Mucosa of descending colon (tissue), 3 donors: ENCODE results near the gene POU4F2. TPM values are rescaled to one million over a fixed set of nuclear protein-coding genes. Genes with fewer than 3 reads are reported as not detected.
"Not testable (repeated sequence)": the region's sequence is repeated elsewhere in the genome, so short reads cannot be mapped to it uniquely, and the experiment has no call there.

Experiments used
- ATAC-seq: fragments of 200-7000 bp; cut with Tn5 transposase; one replicate; pipeline ENCODE4 v1.9.1; 2020; ENCODE audit warnings: mild to moderate bottlenecking, moderate library complexity
- DNase-seq, 3 donors: peaks; one replicate each; pipeline ENCODE4 v3.0.0-alpha.2; 2020
- H3K36me3 ChIP-seq: fragments of 200-600 bp; one replicate; pipeline ENCODE4 v1.8.0; 2021; ENCODE audit warnings: low read depth, mild to moderate bottlenecking
- H3K4me1 ChIP-seq: fragments of 200-600 bp; one replicate; pipeline ENCODE4 v1.8.0; 2021; ENCODE audit warnings: low read depth, mild to moderate bottlenecking
- H3K4me3 ChIP-seq: fragments of 200-600 bp; one replicate; pipeline ENCODE4 v1.8.0; 2021; ENCODE audit warnings: mild to moderate bottlenecking
- H3K9me3 ChIP-seq: fragments of 200-600 bp; one replicate; pipeline ENCODE4 v1.8.0; 2021; ENCODE audit warnings: mild to moderate bottlenecking
- CTCF ChIP-seq: fragments of 200-600 bp; IDR thresholded peaks from one replicate; pipeline ENCODE4 v1.8.0; 2022; ENCODE audit warnings: antibody characterized with exemption, mild to moderate bottlenecking
- intact Hi-C, 2 donors: fragments of 100-400 bp; cut with DNase I in 1 of 2; cut with micrococcal nuclease in 1 of 2; formaldehyde crosslinking; loops; one replicate each; pipeline versions ENCODE4 v1.11.0 to v1.11.1; 2022; cut with DNase I, micrococcal nuclease
- total RNA-seq, 3 donors: library from RNA; stranded (reverse); fragmentation: NEBNext Ultra II Directional in 2 of 3; extraction: Animal tissue kit (Norgen Biotek cat#: 25700) in 2 of 3; gene quantifications; one replicate each; pipeline versions ENCODE4 v1.2.1 to v1.2.4, GENCODE V29; 2021 to 2023
- donor health status: DM: no; HTN: no; CAD: no; lungs with moderate emphysema.
- donor health status: DM: no; HTN: no; CAD: no.
- donor health status: DM: no; HTN: yes; CAD: no.

Gene POU4F2
- total RNA-seq, 3 donors from 2014 or later = not detected

GRCh38 chr4:146655521-146655856 is 16.8 kb downstream of the POU4F2 start:
- ATAC-seq (no peak), DNase-seq (no peak)
- Histone ChIP-seq H3K9me3 (no peaks in the 10 kb centered on the region), H3K4me1 (no peaks in the 10 kb centered on the region), H3K36me3 (no peaks in the 10 kb centered on the region), H3K4me3 (no peak overlapping the region)
- intact Hi-C loops = no loop called here
- TF ChIP-seq CTCF = no peak

- TF ChIP-seq CTCF = no peak
- ATAC-seq (no peak), DNase-seq (no peak)
- no peaks in the 10 kb centered on the region for H3K4me1 ChIP-seq
- H3K9me3 ChIP-seq = no peaks in the 10 kb centered on the region
- H3K36me3 ChIP-seq = no peaks in the 10 kb centered on the region
- H3K4me3 ChIP-seq = no peak overlapping the region
- intact Hi-C loops = no loop called here
These were observed 22.7 kb downstream of the POU4F2 start for GRCh38 chr4:146661367-146661766.

- H3K36me3 ChIP-seq, H3K4me1 ChIP-seq, H3K9me3 ChIP-seq, DNase-seq, intact Hi-C loops, ATAC-seq, H3K4me3 ChIP-seq: not testable (repeated sequence)
These were observed 25.2 kb downstream of the POU4F2 start for GRCh38 chr4:146663968-146664311.

GRCh38 chr4:146674829-146675570 is 36.3 kb downstream of the POU4F2 start:
- no peak for ATAC-seq
- no peak for DNase-seq

More at GRCh38 chr4:146674829-146675570, 36.3 kb downstream of the POU4F2 start:
- no peaks in the 10 kb centered on the region for H3K36me3 ChIP-seq
- H3K9me3 ChIP-seq = no peaks in the 10 kb centered on the region
- H3K4me1 ChIP-seq = no peaks in the 10 kb centered on the region
- intact Hi-C loops = no loop called here
- H3K4me3 ChIP-seq = no peak overlapping the region
- no peak for TF ChIP-seq CTCF

Other genes with a start within 250 kb of the POU4F2 start
- 10 to 100 TPM; 10.8 to 18.4 (median 18.1) TPM for gene SLC10A7, start 117.0 kb upstream of the POU4F2 start, total RNA-seq